G401 (cell line): ENCODE data around the gene NDST4. TPM values are rescaled to one million over a fixed set of nuclear protein-coding genes. Genes with fewer than 3 reads are reported as not detected.
"Not testable (repeated sequence)": the region's sequence is repeated elsewhere in the genome, so short reads cannot be mapped to it uniquely, and the experiment has no call there.

Source experiments
- DNase-seq: peaks from one replicate; pipeline ENCODE4 v3.0.0-alpha.2; 2015; ENCODE audit warnings: low spot score
- in situ Hi-C: cut with HindIII; loops from 2 replicates; pipeline ENCODE4 v1.10.0; 2016; ENCODE audit warnings: low sequenced_read_pairs, mixed read lengths
- total RNA-seq: library from RNA; depleted of rRNA; stranded (reverse); fragments of >200 nt; shearing (Covaris generic); gene quantifications from 2 replicates; pipeline ENCODE4 v1.2.3, GENCODE V29; 2014

Gene NDST4
- total RNA-seq, 1 experiment from 2014 or later: not detected

- no peak for DNase-seq
- in situ Hi-C loops: no loop called here
Measured at GRCh38 chr4:115076691-115077090, 36.7 kb downstream of the NDST4 start.

GRCh38 chr4:115058533-115058932 is 54.9 kb downstream of the NDST4 start:
- in situ Hi-C loops: no loop called here
- no peak for DNase-seq

GRCh38 chr4:115054836-115055235 is 58.6 kb downstream of the NDST4 start:
- in situ Hi-C loops: no loop called here
- no peak for DNase-seq

- in situ Hi-C loops: no loop called here
Measured at GRCh38 chr4:115053313-115053712, 60.1 kb downstream of the NDST4 start.

GRCh38 chr4:115042496-115042895 is 70.9 kb downstream of the NDST4 start:
- in situ Hi-C loops: no loop called here
- no peak for DNase-seq

More at GRCh38 chr4:115053313-115053712, 60.1 kb downstream of the NDST4 start:
- DNase-seq: no peak

GRCh38 chr4:115030281-115030680 is 83.1 kb downstream of the NDST4 start:
- in situ Hi-C loops: no loop called here
- no peak for DNase-seq

GRCh38 chr4:115028682-115029410 is 84.6 kb downstream of the NDST4 start:
- no peak for DNase-seq
- in situ Hi-C loops: no loop called here

GRCh38 chr4:114999880-115000279 is 113.5 kb downstream of the NDST4 start:
- DNase-seq: no peak
- in situ Hi-C loops: no loop called here

- in situ Hi-C loops: no loop called here
- DNase-seq: no peak
Measured at GRCh38 chr4:114998316-114998715, 115.1 kb downstream of the NDST4 start.

GRCh38 chr4:114997576-114998247 is 115.7 kb downstream of the NDST4 start:
- DNase-seq: no peak
- in situ Hi-C loops: no loop called here

- no peak for DNase-seq
- in situ Hi-C loops: no loop called here
Measured at GRCh38 chr4:114986133-114986532, 127.3 kb downstream of the NDST4 start.

- in situ Hi-C loops: no loop called here
- no peak for DNase-seq
Measured at GRCh38 chr4:114980932-114981708, 132.3 kb downstream of the NDST4 start.

- DNase-seq, in situ Hi-C loops: not testable (repeated sequence)
Measured at GRCh38 chr4:114980399-114980798, 133.0 kb downstream of the NDST4 start.

GRCh38 chr4:114976901-114977300 is 136.5 kb downstream of the NDST4 start:
- no peak for DNase-seq
- in situ Hi-C loops: no loop called here

- peak; percentile 87 for DNase-seq
- in situ Hi-C loops: no loop called here
Measured at GRCh38 chr4:114964026-114964425, 149.4 kb downstream of the NDST4 start.

- in situ Hi-C loops: no loop called here
- DNase-seq: no peak
Measured at GRCh38 chr4:114945616-114946015, 167.8 kb downstream of the NDST4 start.

GRCh38 chr4:114941503-114941902 is 171.9 kb downstream of the NDST4 start:
- DNase-seq: peak; percentile 10
- in situ Hi-C loops: no loop called here

- DNase-seq: no peak
- in situ Hi-C loops: no loop called here
Measured at GRCh38 chr4:114927881-114928280, 185.5 kb downstream of the NDST4 start.

- DNase-seq: no peak
- in situ Hi-C loops: no loop called here
Measured at GRCh38 chr4:114926583-114926982, 186.8 kb downstream of the NDST4 start.

- no peak for DNase-seq
- in situ Hi-C loops: no loop called here
Measured at GRCh38 chr4:114924311-114924710, 189.1 kb downstream of the NDST4 start.
